Esophagus muscularis mucosa (tissue), 4 donors: ENCODE measurements around the gene CPA5.

ENCODE experiments used
- EP300 ChIP-seq: sonication (generic); formaldehyde crosslinking; IDR thresholded peaks from one replicate; pipeline ENCODE4 v1.6.1; 2017; ENCODE audit warnings: antibody characterized with exemption
- POLR2A ChIP-seq: fragments of 450-650 bp; IDR thresholded peaks from one replicate; pipeline ENCODE4 v1.6.1; 2017; ENCODE audit warnings: antibody characterized with exemption, moderate library complexity, mild to moderate bottlenecking, low read depth
- POLR2AphosphoS5 ChIP-seq, 2 donors: sonication (generic); formaldehyde crosslinking; IDR thresholded peaks; one replicate each; pipeline ENCODE4 v1.6.1; 2017; ENCODE audit warnings: antibody characterized with exemption in 2 of 2
- TF ChIP-seq, protein P1 (sequence below), 3 experiments: fragments of 200-600 bp in 2 of 3; fragments of 450-650 bp in 1 of 3; sonication (generic) in 2 of 3; IDR thresholded peaks; one replicate each; pipeline ENCODE4 v1.5.1; 2017 to 2019; ENCODE audit warnings: antibody characterized with exemption in 3 of 3, mild to moderate bottlenecking in 2 of 3, moderate library complexity in 1 of 3

GRCh38 chr7:130398526-130399090, 54.0 kb downstream of the CPA5 start:
- TF ChIP-seq EP300, result no peak
- TF ChIP-seq, protein P1, sequence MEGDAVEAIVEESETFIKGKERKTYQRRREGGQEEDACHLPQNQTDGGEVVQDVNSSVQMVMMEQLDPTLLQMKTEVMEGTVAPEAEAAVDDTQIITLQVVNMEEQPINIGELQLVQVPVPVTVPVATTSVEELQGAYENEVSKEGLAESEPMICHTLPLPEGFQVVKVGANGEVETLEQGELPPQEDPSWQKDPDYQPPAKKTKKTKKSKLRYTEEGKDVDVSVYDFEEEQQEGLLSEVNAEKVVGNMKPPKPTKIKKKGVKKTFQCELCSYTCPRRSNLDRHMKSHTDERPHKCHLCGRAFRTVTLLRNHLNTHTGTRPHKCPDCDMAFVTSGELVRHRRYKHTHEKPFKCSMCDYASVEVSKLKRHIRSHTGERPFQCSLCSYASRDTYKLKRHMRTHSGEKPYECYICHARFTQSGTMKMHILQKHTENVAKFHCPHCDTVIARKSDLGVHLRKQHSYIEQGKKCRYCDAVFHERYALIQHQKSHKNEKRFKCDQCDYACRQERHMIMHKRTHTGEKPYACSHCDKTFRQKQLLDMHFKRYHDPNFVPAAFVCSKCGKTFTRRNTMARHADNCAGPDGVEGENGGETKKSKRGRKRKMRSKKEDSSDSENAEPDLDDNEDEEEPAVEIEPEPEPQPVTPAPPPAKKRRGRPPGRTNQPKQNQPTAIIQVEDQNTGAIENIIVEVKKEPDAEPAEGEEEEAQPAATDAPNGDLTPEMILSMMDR (IDR thresholded peaks at IDR 0.05), result no peak
- no peak for TF ChIP-seq POLR2AphosphoS5 (IDR thresholded peaks at IDR 0.05)
- TF ChIP-seq POLR2A, result no peak
